SK-N-SH treated with all-trans-retinoic acid at 6 μM for 48 hours (cell line): ENCODE data around the gene KCNH2.

Experiments used
- ATAC-seq: fragments of 200-7000 bp; cut with Tn5 transposase; 3 replicates; pipeline ENCODE4 v1.9.1; 2020; ENCODE audit warnings: mild to moderate bottlenecking, moderate library complexity
- BACH2 ChIP-seq: fragments of 250-450 bp; sonication (Bioruptor Pico); IDR thresholded peaks from 2 replicates; pipeline ENCODE4 v1.9.0; 2021; ENCODE audit warnings: mild to moderate bottlenecking, borderline replicate concordance
- CREB5 ChIP-seq: fragments of 250-450 bp; sonication (Bioruptor Pico); IDR thresholded peaks from 2 replicates; pipeline ENCODE4 v1.5.1; 2020; ENCODE audit warnings: low read depth, mild to moderate bottlenecking, moderate library complexity
- CSRNP3 ChIP-seq: fragments of 250-450 bp; sonication (Bioruptor Pico); IDR thresholded peaks from 2 replicates; pipeline ENCODE4 v1.5.1; 2021; ENCODE audit warnings: mild to moderate bottlenecking, moderate library complexity
- ESRRG ChIP-seq: fragments of 250-450 bp; sonication (Bioruptor Pico); IDR thresholded peaks from 2 replicates; pipeline ENCODE4 v1.6.1; 2021; ENCODE audit warnings: mild to moderate bottlenecking
- GLIS3 ChIP-seq: fragments of 250-450 bp; sonication (Bioruptor Pico); IDR thresholded peaks from 2 replicates; pipeline ENCODE4 v1.5.0; 2020; ENCODE audit warnings: mild to moderate bottlenecking, moderate library complexity
- ISL1 ChIP-seq: fragments of 250-450 bp; sonication (Bioruptor Pico); IDR thresholded peaks from 2 replicates; pipeline ENCODE4 v2.1.2; 2022; ENCODE audit warnings: mild to moderate bottlenecking, moderate library complexity
- OSR1 ChIP-seq: fragments of 250-450 bp; sonication (Bioruptor Pico); IDR thresholded peaks from 2 replicates; pipeline ENCODE4 v1.8.0; 2022; ENCODE audit warnings: moderate library complexity, mild to moderate bottlenecking, inconsistent platforms
- POU6F1 ChIP-seq: fragments of 250-450 bp; sonication (Bioruptor Pico); IDR thresholded peaks from 2 replicates; pipeline ENCODE4 v1.8.0; 2021; ENCODE audit warnings: low read depth, mild to moderate bottlenecking, moderate library complexity, borderline replicate concordance
- PPARA ChIP-seq: fragments of 250-450 bp; sonication (Bioruptor Pico); IDR thresholded peaks from 2 replicates; pipeline ENCODE4 v1.5.0; 2020; ENCODE audit warnings: mild to moderate bottlenecking, borderline replicate concordance
- RARB ChIP-seq: fragments of 250-450 bp; sonication (Bioruptor Pico); IDR thresholded peaks from 2 replicates; pipeline ENCODE4 v1.8.0; 2021; ENCODE audit warnings: mild to moderate bottlenecking, moderate library complexity
- SNAI2 ChIP-seq: fragments of 250-450 bp; sonication (Bioruptor Pico); IDR thresholded peaks from 2 replicates; pipeline ENCODE4 v1.5.0; 2020; ENCODE audit warnings: mild to moderate bottlenecking, moderate library complexity
- TCF4 ChIP-seq: fragments of 250-450 bp; sonication (Bioruptor Pico); IDR thresholded peaks from 2 replicates; pipeline ENCODE4 v1.8.0; 2021; ENCODE audit warnings: mild to moderate bottlenecking, moderate library complexity, borderline replicate concordance
- TOX ChIP-seq: fragments of 250-450 bp; sonication (Bioruptor Pico); IDR thresholded peaks from 2 replicates; pipeline ENCODE4 v1.8.0; 2021; ENCODE audit warnings: mild to moderate bottlenecking, moderate library complexity, borderline replicate concordance
- TSHZ2 ChIP-seq: fragments of 250-450 bp; sonication (Bioruptor Pico); IDR thresholded peaks from 2 replicates; pipeline ENCODE4 v1.5.0; 2020; ENCODE audit warnings: mild to moderate bottlenecking, moderate library complexity
- ZC3H10 ChIP-seq: fragments of 250-450 bp; sonication (Bioruptor Pico); IDR thresholded peaks from 2 replicates; pipeline ENCODE4 v1.5.1; 2021; ENCODE audit warnings: mild to moderate bottlenecking, moderate library complexity
- ZFP3 ChIP-seq: fragments of 250-450 bp; sonication (Bioruptor Pico); IDR thresholded peaks from 2 replicates; pipeline ENCODE4 v1.5.0; 2020; ENCODE audit warnings: mild to moderate bottlenecking, moderate library complexity
- ZFP30 ChIP-seq: fragments of 450-650 bp; formaldehyde crosslinking; IDR thresholded peaks from 2 replicates; pipeline ENCODE4 v1.5.0; 2022; ENCODE audit warnings: mild to moderate bottlenecking, moderate library complexity
- ZNF565 ChIP-seq: fragments of 450-650 bp; formaldehyde crosslinking; conservative IDR thresholded peaks from 2 replicates; pipeline ENCODE4 v1.5.0; 2020; ENCODE audit warnings: low read depth, mild to moderate bottlenecking, moderate library complexity

KCNH2 gene

GRCh38 chr7:150923802-150924201, 54.3 kb downstream of the KCNH2 start:
- TF ChIP-seq POU6F1 (CRISPR knock-in tag): no peak
- TF ChIP-seq ZNF565 (CRISPR knock-in tag): no peak
- TF ChIP-seq CREB5 (CRISPR knock-in tag): no peak
- no peak for TF ChIP-seq SNAI2 (CRISPR knock-in tag)
- TF ChIP-seq ZFP3: no peak
- no peak for TF ChIP-seq TSHZ2 (CRISPR knock-in tag)
- no peak for TF ChIP-seq TOX (CRISPR knock-in tag)
- no peak for TF ChIP-seq ESRRG (CRISPR knock-in tag)
- TF ChIP-seq ZFP30 (CRISPR knock-in tag): no peak
- no peak for TF ChIP-seq OSR1 (CRISPR knock-in tag)
- TF ChIP-seq PPARA (CRISPR knock-in tag): no peak
- TF ChIP-seq GLIS3 (CRISPR knock-in tag): no peak
- no peak for ATAC-seq

GRCh38 chr7:150923196-150923595, 54.9 kb downstream of the KCNH2 start:
- TF ChIP-seq GLIS3 (CRISPR knock-in tag): no peak
- no peak for TF ChIP-seq OSR1 (CRISPR knock-in tag)
- no peak for TF ChIP-seq BACH2 (CRISPR knock-in tag)
- no peak for TF ChIP-seq ZC3H10 (CRISPR knock-in tag)
- no peak for TF ChIP-seq ESRRG (CRISPR knock-in tag)
- TF ChIP-seq TCF4 (CRISPR knock-in tag): no peak
- TF ChIP-seq ZFP3: no peak
- peak; percentile 66 for TF ChIP-seq ISL1 (CRISPR knock-in tag)
- TF ChIP-seq CREB5 (CRISPR knock-in tag): peak; percentile 19; the same call in 1 of the 2 replicates
- no peak for TF ChIP-seq CSRNP3 (CRISPR knock-in tag)
- ATAC-seq: no peak

GRCh38 chr7:150919160-150919559, 59.0 kb downstream of the KCNH2 start:
- ATAC-seq: no peak
- TF ChIP-seq RARB: no peak

GRCh38 chr7:150918378-150918777, 59.7 kb downstream of the KCNH2 start:
- no peak for ATAC-seq
- TF ChIP-seq POU6F1 (CRISPR knock-in tag) (no peak), TOX (CRISPR knock-in tag) (no peak), CSRNP3 (CRISPR knock-in tag) (no peak), RARB (no peak), ZC3H10 (CRISPR knock-in tag) (no peak)
